NB4 (cell line): ENCODE data around the gene LIN9.

ENCODE experiments used
- CTCF ChIP-seq: IDR thresholded peaks from one replicate; pipeline ENCODE4 v1.5.1; 2012; ENCODE audit warnings: low read depth, low read length
- MAX ChIP-seq: IDR thresholded peaks from 2 replicates; pipeline ENCODE4 v1.6.1; 2011; ENCODE audit warnings: low read depth, low read length
- POLR2A ChIP-seq: IDR thresholded peaks from 2 replicates; pipeline ENCODE4 v1.6.1; 2011; ENCODE audit warnings: mild to moderate bottlenecking; ENCODE audit not compliant: insufficient read length; ENCODE audit errors: extremely low read depth

DNA sequence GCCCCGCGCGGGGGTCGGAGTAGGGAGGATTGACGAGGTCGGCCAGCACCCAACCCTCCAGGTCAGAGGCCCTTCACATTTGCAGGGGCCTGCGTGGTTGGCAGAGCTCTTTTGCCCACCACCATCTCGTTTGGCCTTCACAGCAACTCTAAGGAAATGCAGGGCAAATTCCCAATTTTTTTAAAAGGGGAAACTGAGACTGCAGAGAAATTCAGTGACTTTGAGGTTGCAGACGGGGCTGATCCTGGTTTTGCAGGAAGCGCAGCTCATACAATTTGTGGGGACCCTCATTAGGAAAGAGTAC lies 122.0 kb downstream of the LIN9 start:
- TF ChIP-seq POLR2A (no peak), CTCF (no peak), MAX (no peak)
